ENCODE results near the gene PPP2R2C.

The PPP2R2C gene

DNA sequence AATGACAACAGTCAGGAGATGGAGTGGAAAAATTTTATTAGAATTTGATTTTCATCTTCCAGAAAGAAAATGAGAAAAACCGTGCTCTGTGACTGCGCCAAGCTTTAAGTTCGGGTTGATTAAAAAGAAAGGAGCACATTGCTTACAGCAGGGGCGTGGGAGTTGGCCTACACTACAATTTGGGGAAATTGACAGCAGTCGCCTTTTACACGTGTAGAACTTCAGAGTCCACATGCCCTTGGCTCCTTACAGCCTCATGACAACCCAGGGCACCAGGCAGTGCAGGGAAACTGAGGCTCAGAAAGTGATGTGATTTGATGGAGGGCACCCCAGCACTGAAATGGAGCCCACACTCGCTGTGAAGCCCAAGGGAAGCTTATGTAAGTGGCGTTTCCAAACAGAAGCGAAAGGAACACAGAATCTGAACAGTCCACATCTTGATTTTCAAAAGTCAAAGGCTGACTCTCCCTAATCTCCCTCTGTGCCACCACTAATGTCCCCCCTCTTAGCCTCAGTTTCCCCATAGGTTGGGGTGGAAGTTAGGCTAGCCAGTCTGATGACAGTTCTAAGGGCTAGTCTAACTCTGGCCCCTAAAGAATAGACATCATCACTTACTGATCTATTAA is 5.5 kb downstream of the PPP2R2C start:
- TF ChIP-seq, protein P1, sequence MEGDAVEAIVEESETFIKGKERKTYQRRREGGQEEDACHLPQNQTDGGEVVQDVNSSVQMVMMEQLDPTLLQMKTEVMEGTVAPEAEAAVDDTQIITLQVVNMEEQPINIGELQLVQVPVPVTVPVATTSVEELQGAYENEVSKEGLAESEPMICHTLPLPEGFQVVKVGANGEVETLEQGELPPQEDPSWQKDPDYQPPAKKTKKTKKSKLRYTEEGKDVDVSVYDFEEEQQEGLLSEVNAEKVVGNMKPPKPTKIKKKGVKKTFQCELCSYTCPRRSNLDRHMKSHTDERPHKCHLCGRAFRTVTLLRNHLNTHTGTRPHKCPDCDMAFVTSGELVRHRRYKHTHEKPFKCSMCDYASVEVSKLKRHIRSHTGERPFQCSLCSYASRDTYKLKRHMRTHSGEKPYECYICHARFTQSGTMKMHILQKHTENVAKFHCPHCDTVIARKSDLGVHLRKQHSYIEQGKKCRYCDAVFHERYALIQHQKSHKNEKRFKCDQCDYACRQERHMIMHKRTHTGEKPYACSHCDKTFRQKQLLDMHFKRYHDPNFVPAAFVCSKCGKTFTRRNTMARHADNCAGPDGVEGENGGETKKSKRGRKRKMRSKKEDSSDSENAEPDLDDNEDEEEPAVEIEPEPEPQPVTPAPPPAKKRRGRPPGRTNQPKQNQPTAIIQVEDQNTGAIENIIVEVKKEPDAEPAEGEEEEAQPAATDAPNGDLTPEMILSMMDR (IDR thresholded peaks at IDR 0.05; ENCODE audit: control insufficient read depth, extremely low read depth, insufficient read depth): no peak
- H3K4me3 ChIP-seq (ENCODE audit: low read depth, low read length): no peak overlapping the region
- DNase-seq (ENCODE audit: low read depth): no peak

DNA sequence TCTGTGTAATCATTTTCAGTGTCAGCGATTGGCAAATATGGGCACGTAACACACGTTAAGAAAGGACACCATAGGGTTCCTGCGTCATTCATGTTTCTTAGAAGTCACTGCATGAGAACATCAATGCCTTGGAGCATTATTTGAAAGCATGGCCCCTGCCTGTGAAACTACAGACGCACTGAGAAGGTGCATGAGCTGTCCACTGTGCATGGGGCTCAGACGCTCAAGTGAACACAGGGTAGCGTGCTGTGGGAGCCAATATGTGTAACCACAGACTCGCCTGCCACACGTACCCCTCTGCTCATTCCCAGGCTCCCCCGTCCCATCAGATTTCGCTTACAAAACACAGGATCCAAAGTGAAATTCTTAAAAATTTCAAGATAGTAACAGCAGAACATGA is 6.5 kb downstream of the PPP2R2C start:
- TF ChIP-seq, protein P1 (IDR thresholded peaks at IDR 0.05; ENCODE audit: control insufficient read depth, extremely low read depth, insufficient read depth): no peak
- no peak for DNase-seq (ENCODE audit: low read depth)
- H3K4me3 ChIP-seq (ENCODE audit: low read depth, low read length): no peak overlapping the region

DNA sequence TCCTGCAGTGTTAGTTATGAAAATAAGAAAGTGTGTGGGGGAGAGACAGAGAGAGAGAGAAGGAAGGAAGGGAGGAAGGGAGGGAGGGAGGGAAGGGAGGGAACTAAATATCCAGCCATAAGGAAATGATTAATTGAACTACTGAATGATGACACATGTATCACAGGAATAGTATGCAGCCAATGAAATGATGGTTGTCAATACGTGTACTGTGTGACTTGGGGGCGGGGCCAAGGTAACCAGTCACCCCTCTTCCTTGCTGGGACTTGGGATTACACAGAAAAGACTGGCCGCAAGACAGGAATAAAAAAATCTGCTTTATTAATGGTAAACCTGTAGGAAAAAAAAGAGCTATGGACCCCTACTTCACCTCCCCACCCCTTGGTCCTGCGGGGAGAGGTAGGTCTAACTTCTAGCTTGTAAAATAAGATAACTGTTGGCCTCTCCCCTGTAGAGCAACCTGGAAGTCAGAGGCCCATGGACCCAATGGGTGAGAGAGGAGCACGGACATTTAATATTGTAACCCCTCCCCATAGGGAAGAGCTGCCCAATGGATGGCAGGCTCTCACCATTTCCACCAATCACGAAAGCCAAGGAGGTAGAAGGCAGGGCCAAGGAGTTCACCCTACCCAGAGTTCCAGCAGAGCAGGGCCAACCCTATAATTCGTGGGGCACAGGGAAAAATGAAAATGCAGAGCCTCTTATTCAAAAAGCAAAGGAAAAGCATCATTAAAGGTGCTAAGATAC is 7.4 kb downstream of the PPP2R2C start:
- TF ChIP-seq, protein P1 (IDR thresholded peaks at IDR 0.05; ENCODE audit: control insufficient read depth, extremely low read depth, insufficient read depth): no peak
- H3K4me3 ChIP-seq (ENCODE audit: low read depth, low read length): no peak overlapping the region
- DNase-seq (ENCODE audit: low read depth): no peak

DNA sequence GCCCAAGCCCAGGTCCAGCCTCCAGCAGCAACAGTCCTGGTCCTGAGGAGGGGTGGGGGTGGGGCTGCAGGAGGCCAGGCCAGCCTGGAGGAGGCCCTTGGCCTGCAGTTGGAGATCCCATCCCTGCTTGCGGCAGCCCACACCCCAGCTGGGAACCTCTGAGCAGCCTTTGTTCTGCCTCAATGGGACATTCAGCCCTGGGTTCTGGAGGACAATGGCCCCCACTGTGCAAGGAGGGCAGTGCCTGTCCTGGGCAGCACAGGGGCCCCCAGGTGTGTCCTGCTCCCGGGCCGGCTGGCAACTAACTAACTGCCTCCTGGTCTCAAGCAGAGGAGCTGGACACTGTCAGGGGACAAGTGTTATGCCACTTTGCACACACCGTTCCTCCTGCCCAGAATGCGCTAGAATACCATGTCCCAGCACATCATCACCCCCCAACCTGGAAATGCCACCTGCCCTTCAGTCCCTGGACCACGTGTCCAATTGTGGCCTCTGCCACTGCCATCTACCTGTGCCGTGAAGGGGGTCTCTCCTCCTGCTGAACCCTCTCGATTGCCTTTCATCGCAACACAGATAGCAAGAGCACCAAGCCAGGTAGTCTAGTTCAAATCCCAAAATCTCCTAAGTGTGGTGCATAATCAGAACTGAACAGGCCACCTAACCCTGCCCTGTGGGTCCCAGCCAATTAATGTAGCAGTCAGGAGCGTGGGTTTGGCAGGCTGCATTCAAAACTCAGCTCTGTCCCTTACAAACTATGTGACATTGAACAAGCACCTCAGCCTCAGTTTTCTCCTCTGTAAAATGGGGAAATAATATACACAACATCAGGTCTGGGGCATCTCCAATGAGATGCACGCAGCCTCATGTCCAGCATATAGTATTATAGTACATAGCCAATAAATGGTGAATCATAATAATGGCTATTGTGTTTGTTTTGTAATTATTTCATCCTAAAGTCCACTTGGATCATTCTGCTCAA is 8.8 kb downstream of the PPP2R2C start:
- no peak for DNase-seq (ENCODE audit: low read depth)
- H3K4me3 ChIP-seq (ENCODE audit: low read depth, low read length): no peak overlapping the region
- TF ChIP-seq, protein P1 (IDR thresholded peaks at IDR 0.05; ENCODE audit: control insufficient read depth, extremely low read depth, insufficient read depth): no peak

DNA sequence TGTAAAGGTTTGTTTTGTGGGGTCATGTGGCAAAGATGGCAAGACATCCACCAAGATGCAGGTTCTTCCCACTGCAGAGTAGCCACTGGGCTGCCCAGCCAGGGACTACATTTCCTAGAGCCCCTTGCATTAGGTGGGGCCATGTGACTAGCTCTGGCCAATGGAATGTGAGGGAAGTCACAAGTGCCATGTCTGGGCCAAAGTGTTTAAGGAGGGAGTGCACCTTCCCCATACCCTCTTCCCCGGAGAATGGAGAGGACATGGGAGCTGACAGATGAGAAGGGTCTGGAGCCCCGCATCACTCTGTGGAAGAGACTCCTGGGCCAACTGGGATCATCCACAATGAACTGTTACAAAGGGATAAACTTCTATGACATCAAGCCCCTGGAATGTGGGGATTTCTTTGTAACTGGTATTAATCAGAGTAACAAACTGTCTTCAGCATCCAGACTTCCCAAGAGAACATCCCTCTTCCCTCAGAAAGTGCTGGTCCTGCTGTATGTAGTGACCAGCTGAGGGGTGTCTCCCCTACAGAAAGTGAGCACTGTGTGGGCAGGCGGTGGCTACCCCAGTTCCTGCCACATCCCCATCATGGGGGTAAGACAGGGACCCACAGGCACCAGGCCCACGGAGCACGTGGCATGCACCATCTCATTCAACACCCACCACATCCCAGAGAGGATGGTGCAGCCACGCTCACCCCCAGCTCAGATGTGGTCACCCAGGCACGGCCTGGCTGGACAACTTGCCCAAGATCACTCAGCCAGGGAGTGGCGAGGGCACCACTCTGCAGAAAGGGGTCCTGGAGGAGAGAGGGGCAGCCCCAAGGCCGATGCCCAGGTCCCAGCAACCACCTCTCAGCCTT is 10.9 kb downstream of the PPP2R2C start:
- no peak overlapping the region for H3K4me3 ChIP-seq (ENCODE audit: low read depth, low read length)
- no peak for DNase-seq (ENCODE audit: low read depth)
- TF ChIP-seq, protein P1 (IDR thresholded peaks at IDR 0.05; ENCODE audit: control insufficient read depth, extremely low read depth, insufficient read depth): no peak

DNA sequence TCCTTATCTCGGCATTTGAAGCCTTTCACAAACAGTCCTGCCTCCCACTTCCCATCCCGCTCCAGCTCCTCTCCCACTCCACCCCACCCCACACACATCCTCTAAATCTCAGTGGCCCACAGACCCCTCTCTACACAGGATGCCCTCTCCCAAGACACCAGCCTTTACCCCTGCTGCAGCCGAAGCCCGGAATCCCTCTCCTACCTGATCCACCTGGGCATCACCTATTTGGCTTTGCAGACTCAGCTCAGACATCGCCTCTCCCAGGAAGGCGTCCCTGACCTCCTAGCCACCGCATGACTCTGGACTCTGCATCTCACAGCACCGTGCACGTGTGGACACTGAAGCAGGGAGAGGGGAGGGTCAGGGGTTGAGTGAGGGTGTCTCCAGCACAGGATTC is 11.5 kb downstream of the PPP2R2C start:
- TF ChIP-seq, protein P1 (IDR thresholded peaks at IDR 0.05; ENCODE audit: control insufficient read depth, extremely low read depth, insufficient read depth): no peak
- no peak for DNase-seq (ENCODE audit: low read depth)
- no peak overlapping the region for H3K4me3 ChIP-seq (ENCODE audit: low read depth, low read length)
